Colonic mucosa (tissue), 4 donors: ENCODE measurements around the gene TPST1. TPM values are rescaled to one million over a fixed set of nuclear protein-coding genes. Genes with fewer than 3 reads are reported as not detected.
"Not testable (repeated sequence)": the region's sequence is repeated elsewhere in the genome, so short reads cannot be mapped to it uniquely, and the experiment has no call there.

Source experiments
- DNase-seq: peaks from one replicate; pipeline ENCODE4 v3.0.0-alpha.2; 2020
- H3K27ac ChIP-seq: fragments of 200-600 bp; one replicate; pipeline ENCODE4 v1.8.0; 2021
- H3K27me3 ChIP-seq: fragments of 200-600 bp; one replicate; pipeline ENCODE4 v1.8.0; 2021
- H3K36me3 ChIP-seq: fragments of 200-600 bp; one replicate; pipeline ENCODE4 v1.8.0; 2021
- H3K4me1 ChIP-seq: fragments of 200-600 bp; one replicate; pipeline ENCODE4 v1.8.0; 2021; ENCODE audit warnings: mild to moderate bottlenecking
- H3K4me3 ChIP-seq: fragments of 200-600 bp; one replicate; pipeline ENCODE4 v1.8.0; 2021
- H3K9ac ChIP-seq, 2 donors: one replicate each; pipeline ENCODE4 v1.7.0; 2013; ENCODE audit warnings: control low read depth in 2 of 2, low read depth in 2 of 2, low read length in 2 of 2
- H3K9me3 ChIP-seq: fragments of 200-600 bp; one replicate; pipeline ENCODE4 v1.8.0; 2021
- CTCF ChIP-seq: fragments of 200-600 bp; IDR thresholded peaks from one replicate; pipeline ENCODE4 v1.8.0; 2022; ENCODE audit warnings: antibody characterized with exemption, mild to moderate bottlenecking
- intact Hi-C: fragments of 100-400 bp; cut with DNase I; formaldehyde crosslinking; loops from one replicate; pipeline ENCODE4 v1.14.1; 2022
- total RNA-seq, 2 donors: library from RNA; stranded (reverse); fragmentation: NEBNext Ultra II Directional in 1 of 2; extraction: Animal tissue kit (Norgen Biotek cat#: 25700) in 1 of 2; gene quantifications; one replicate each; pipeline ENCODE4 v1.2.1, GENCODE V29; 2021
- donor health status: healthy.
- donor health status: DM: no; HTN: no; CAD: no.
- donor health status: DM: no; HTN: no; CAD: no.

TPST1 gene
- total RNA-seq, 2 donors from 2014 or later = 3.6 to 6.1 TPM

- Histone ChIP-seq H3K9ac (no peak overlapping the region), H3K36me3 (no peaks in the 10 kb centered on the region), H3K27ac (no peak overlapping the region), H3K4me1 (no peaks in the 10 kb centered on the region), H3K9me3 (no peaks in the 10 kb centered on the region), H3K4me3 (no peak overlapping the region), H3K27me3 (no peaks in the 10 kb centered on the region)
- no peak for DNase-seq
- TF ChIP-seq CTCF = no peak
- intact Hi-C loops = no loop called here
Observed at GRCh38 chr7:66363635-66364034, 158.5 kb downstream of the TPST1 start.

- H3K4me3 ChIP-seq, H3K9ac ChIP-seq, intact Hi-C loops, H3K4me1 ChIP-seq, H3K36me3 ChIP-seq, H3K27ac ChIP-seq, H3K27me3 ChIP-seq, DNase-seq, H3K9me3 ChIP-seq: not testable (repeated sequence)
Observed at GRCh38 chr7:66365031-66365430, 159.9 kb downstream of the TPST1 start.

- H3K27me3 ChIP-seq = no peaks in the 10 kb centered on the region
- TF ChIP-seq CTCF = no peak
- no peak overlapping the region for H3K4me3 ChIP-seq
- intact Hi-C loops = no loop called here
- no peak for DNase-seq
- H3K4me1 ChIP-seq = no peaks in the 10 kb centered on the region
- no peaks in the 10 kb centered on the region for H3K36me3 ChIP-seq
- H3K27ac ChIP-seq = no peak overlapping the region
- no peaks in the 10 kb centered on the region for H3K9me3 ChIP-seq
- no peak overlapping the region for H3K9ac ChIP-seq
Observed at GRCh38 chr7:66371096-66371824, 166.1 kb downstream of the TPST1 start.

GRCh38 chr7:66374141-66374840 lies 169.2 kb downstream of the TPST1 start:
- H3K9me3 ChIP-seq, intact Hi-C loops, H3K27ac ChIP-seq, H3K9ac ChIP-seq, H3K36me3 ChIP-seq, H3K4me1 ChIP-seq, H3K4me3 ChIP-seq, DNase-seq, H3K27me3 ChIP-seq: not testable (repeated sequence)

GRCh38 chr7:66376264-66376945 lies 171.3 kb downstream of the TPST1 start:
- no peaks in the 10 kb centered on the region for H3K27me3 ChIP-seq
- no peaks in the 10 kb centered on the region for H3K4me1 ChIP-seq
- TF ChIP-seq CTCF = no peak
- no peaks in the 10 kb centered on the region for H3K36me3 ChIP-seq
- H3K27ac ChIP-seq = no peak overlapping the region
- H3K4me3 ChIP-seq = no peak overlapping the region
- no peak overlapping the region for H3K9ac ChIP-seq
- no peak for DNase-seq
- no peaks in the 10 kb centered on the region for H3K9me3 ChIP-seq
- intact Hi-C loops = no loop called here

GRCh38 chr7:66377045-66377444 lies 171.9 kb downstream of the TPST1 start:
- Histone ChIP-seq H3K9me3 (no peaks in the 10 kb centered on the region), H3K36me3 (no peaks in the 10 kb centered on the region), H3K9ac (no peak overlapping the region), H3K27me3 (no peaks in the 10 kb centered on the region), H3K4me3 (no peak overlapping the region), H3K4me1 (no peaks in the 10 kb centered on the region), H3K27ac (no peak overlapping the region)
- no peak for TF ChIP-seq CTCF
- intact Hi-C loops = no loop called here
- no peak for DNase-seq
